ENCODE measurements around the gene MYL4. TPM values are rescaled to one million over a fixed set of nuclear protein-coding genes. Genes with fewer than 3 reads are reported as not detected.

The MYL4 gene
- total RNA-seq, 1 experiment from 2014 or later = 0.66 TPM

GRCh38 chr17:47238321-47239010, 29.3 kb downstream of the MYL4 start:
- no peak overlapping the region for H2BK5ac ChIP-seq (ENCODE audit: insufficient read length, low read length)
- H3T11ph ChIP-seq (ENCODE audit: low read length) = no peak overlapping the region
- no peaks in the 10 kb centered on the region for H3K36me3 Mint-ChIP-seq (ENCODE audit: insufficient read depth in 1 of 3, low read depth in 3 of 3)
- no peak overlapping the region for H4K5ac ChIP-seq (ENCODE audit: insufficient read length, low read depth, low read length)
- no peak overlapping the region for H2BK12ac ChIP-seq (ENCODE audit: insufficient read length, low read depth, low read length)
- no peak overlapping the region for H3K4me2 ChIP-seq (ENCODE audit: insufficient read depth, insufficient read length, low read length)
- no peak overlapping the region for H3K56ac ChIP-seq (ENCODE audit: insufficient read length, low read depth, low read length)
- no peak overlapping the region for H2BK120ac ChIP-seq (ENCODE audit: low read depth, low read length, poor library complexity, severe bottlenecking)
- H2AK5ac ChIP-seq (ENCODE audit: insufficient read length, low read length) = no peak overlapping the region
- H4K91ac ChIP-seq (ENCODE audit: insufficient read length, low read depth, low read length) = no peak overlapping the region
- no peak overlapping the region for H2BK15ac ChIP-seq (ENCODE audit: low read depth, low read length)
- no peaks in the 10 kb centered on the region for H3K4me1 ChIP-seq (ENCODE audit: insufficient read depth, low read length)
- WGBS (ENCODE audit: extremely low coverage, insufficient read length, low lambda C conversion rate) = no CpG with 5 or more reads among the region's 29 CpGs
- DNase-seq = no peak
- H3K4me1 Mint-ChIP-seq = no peaks in the 10 kb centered on the region
- H3K14ac ChIP-seq (ENCODE audit: insufficient read depth, low read length) = no peak overlapping the region
- H2AFZ ChIP-seq (ENCODE audit: low read length) = no peak overlapping the region
- H3K4ac ChIP-seq (ENCODE audit: low read depth, low read length) = no peak overlapping the region
- H3K23me2 ChIP-seq (ENCODE audit: insufficient read length, low read depth, low read length, poor library complexity, severe bottlenecking) = no peaks in the 10 kb centered on the region
- H3K9me3 Mint-ChIP-seq = no peaks in the 10 kb centered on the region; a peak in 1 of 5 replicates
- H2BK20ac ChIP-seq (ENCODE audit: low read depth, low read length, poor library complexity, severe bottlenecking) = no peak overlapping the region
- H3K27me3 Mint-ChIP-seq (ENCODE audit: low read depth) = no peaks in the 10 kb centered on the region; the same call in 1 of the 2 replicates
- H3K27me3 ChIP-seq (ENCODE audit: insufficient read depth, low read length) = no peaks in the 10 kb centered on the region
- H4K20me1 ChIP-seq (ENCODE audit: control insufficient read depth, insufficient read depth, insufficient read length) = no peaks in the 10 kb centered on the region
- no peaks in the 10 kb centered on the region for H3K79me2 ChIP-seq (ENCODE audit: insufficient read depth, low read length)
- no peaks in the 10 kb centered on the region for H3K79me1 ChIP-seq (ENCODE audit: insufficient read depth, low read depth, low read length, poor library complexity, severe bottlenecking)
- no peak overlapping the region for H3K23ac ChIP-seq (ENCODE audit: insufficient read length, low read depth, low read length)
- H3K4me3 Mint-ChIP-seq = no peak overlapping the region
- H3K9ac ChIP-seq (ENCODE audit: extremely low read depth, insufficient read length, low read length) = no peak overlapping the region
- H3K18ac ChIP-seq (ENCODE audit: insufficient read length, low read depth, low read length) = no peak overlapping the region
- no peak overlapping the region for H4K8ac ChIP-seq (replicated peaks; ENCODE audit: insufficient read length, low read depth, low read length)
- no peaks in the 10 kb centered on the region for H3K9me3 ChIP-seq (ENCODE audit: control insufficient read depth, low read depth, low read length)
- TF ChIP-seq CTCF (conservative IDR thresholded peaks at IDR 0.05) = no peak
- H3K27ac ChIP-seq (ENCODE audit: insufficient read length, low read depth, low read length) = no peak overlapping the region
- no peak overlapping the region for H3K27ac Mint-ChIP-seq
